HUES64 (cell line): ENCODE data around the gene OR2B2.
A peak's percentile ranks its signal among the peaks of the same experiment; 100 is the strongest.

Experiments
- H3K27ac ChIP-seq: 2 replicates; pipeline ENCODE4 v1.7.0; 2013; ENCODE audit warnings: low read depth, low read length, inconsistent platforms
- H3K27me3 ChIP-seq: 2 replicates; pipeline ENCODE4 v1.6.1; 2013; ENCODE audit warnings: mild to moderate bottlenecking, low read length; ENCODE audit not compliant: insufficient read depth
- H3K36me3 ChIP-seq: 2 replicates; pipeline ENCODE4 v1.6.1; 2013; ENCODE audit warnings: mild to moderate bottlenecking, low read length; ENCODE audit not compliant: insufficient read depth
- H3K4me1 ChIP-seq: 2 replicates; pipeline ENCODE4 v1.6.1; 2013; ENCODE audit warnings: mild to moderate bottlenecking, low read length, moderate library complexity; ENCODE audit not compliant: insufficient read depth
- H3K4me3 ChIP-seq: 2 replicates; pipeline ENCODE4 v1.5.1; 2013; ENCODE audit warnings: mild to moderate bottlenecking, low read length, moderate library complexity
- H3K9ac ChIP-seq: 2 replicates; pipeline ENCODE4 v1.6.1; 2013; ENCODE audit warnings: mild to moderate bottlenecking, low read depth, low read length
- H3K9me3 ChIP-seq: 2 replicates; pipeline ENCODE4 v1.6.1; 2013; ENCODE audit warnings: low read depth, low read length; ENCODE audit not compliant: insufficient read depth
- WGBS: fragments of 150-250, 120-280 bp; methylation state at CpG from one replicate; pipeline ENCODE4 v1.1.7; 2013; ENCODE audit warnings: missing lambda C conversion rate; 5-methylcytosine and 5-hydroxymethylcytosine counted together

The OR2B2 gene

DNA sequence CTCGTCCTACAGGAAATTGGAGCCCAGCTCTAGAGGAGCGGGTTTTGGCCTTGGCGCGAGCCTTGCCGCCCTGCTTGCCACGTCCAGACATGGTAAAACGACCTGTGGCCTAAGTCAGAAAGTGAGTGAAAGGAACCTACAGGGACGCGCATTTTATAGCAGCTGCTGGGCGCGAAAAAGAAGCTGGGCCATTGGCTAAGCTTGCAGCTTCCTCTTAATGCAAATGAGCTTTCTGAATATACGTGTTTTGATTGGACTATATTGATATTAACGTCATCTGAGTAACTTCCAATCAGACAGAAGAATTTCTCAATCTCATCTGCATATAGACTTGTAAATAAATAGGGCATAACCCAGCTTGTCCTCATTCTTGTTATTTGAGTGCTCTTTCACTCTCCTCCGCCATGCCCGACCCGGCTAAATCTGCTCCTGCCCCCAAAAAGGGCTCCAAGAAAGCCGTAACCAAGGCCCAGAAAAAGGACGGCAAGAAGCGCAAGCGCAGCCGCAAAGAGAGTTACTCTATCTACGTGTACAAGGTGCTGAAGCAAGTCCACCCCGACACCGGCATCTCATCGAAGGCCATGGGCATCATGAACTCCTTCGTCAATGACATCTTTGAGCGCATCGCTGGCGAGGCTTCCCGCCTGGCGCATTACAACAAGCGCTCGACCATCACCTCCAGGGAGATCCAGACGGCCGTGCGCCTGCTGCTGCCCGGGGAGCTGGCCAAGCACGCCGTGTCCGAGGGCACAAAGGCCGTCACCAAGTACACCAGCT is 18.9 kb downstream of the OR2B2 start:
- peak overlapping the region; percentile 84 for H3K4me3 ChIP-seq
- H3K36me3 ChIP-seq = no peaks in the 10 kb centered on the region
- peaks cover 11% of the 10 kb centered on the region for H3K4me1 ChIP-seq
- peak overlapping the region; percentile 99 for H3K9ac ChIP-seq
- under 1% methylated on average over 41 of the region's 41 CpGs for WGBS
- no peaks in the 10 kb centered on the region for H3K9me3 ChIP-seq
- peak overlapping the region; percentile 95 for H3K27ac ChIP-seq
- no peaks in the 10 kb centered on the region for H3K27me3 ChIP-seq

DNA sequence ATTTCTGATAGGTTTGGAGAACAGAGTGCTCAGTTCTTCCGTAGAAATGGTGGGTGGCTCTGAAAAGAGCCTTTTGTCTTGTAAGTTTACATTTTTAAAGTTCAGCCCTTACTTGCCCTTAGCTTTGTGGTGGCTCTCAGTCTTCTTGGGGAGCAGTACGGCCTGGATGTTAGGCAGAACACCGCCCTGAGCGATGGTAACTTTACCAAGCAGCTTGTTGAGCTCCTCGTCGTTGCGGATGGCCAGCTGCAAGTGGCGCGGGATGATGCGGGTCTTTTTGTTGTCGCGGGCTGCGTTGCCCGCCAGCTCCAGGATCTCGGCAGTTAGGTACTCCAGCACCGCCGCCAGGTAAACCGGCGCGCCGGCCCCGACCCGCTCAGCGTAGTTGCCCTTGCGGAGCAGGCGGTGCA is 19.5 kb downstream of the OR2B2 start:
- H3K4me3 ChIP-seq = peak overlapping the region; percentile 84
- H3K27ac ChIP-seq = peak overlapping the region; percentile 94
- peak overlapping the region; percentile 95 for H3K9ac ChIP-seq
- no peaks in the 10 kb centered on the region for H3K27me3 ChIP-seq
- no peaks in the 10 kb centered on the region for H3K9me3 ChIP-seq
- peaks cover 17% of the 10 kb centered on the region for H3K4me1 ChIP-seq
- H3K36me3 ChIP-seq = no peaks in the 10 kb centered on the region
- WGBS = under 1% methylated on average over 26 of the region's 26 CpGs

DNA sequence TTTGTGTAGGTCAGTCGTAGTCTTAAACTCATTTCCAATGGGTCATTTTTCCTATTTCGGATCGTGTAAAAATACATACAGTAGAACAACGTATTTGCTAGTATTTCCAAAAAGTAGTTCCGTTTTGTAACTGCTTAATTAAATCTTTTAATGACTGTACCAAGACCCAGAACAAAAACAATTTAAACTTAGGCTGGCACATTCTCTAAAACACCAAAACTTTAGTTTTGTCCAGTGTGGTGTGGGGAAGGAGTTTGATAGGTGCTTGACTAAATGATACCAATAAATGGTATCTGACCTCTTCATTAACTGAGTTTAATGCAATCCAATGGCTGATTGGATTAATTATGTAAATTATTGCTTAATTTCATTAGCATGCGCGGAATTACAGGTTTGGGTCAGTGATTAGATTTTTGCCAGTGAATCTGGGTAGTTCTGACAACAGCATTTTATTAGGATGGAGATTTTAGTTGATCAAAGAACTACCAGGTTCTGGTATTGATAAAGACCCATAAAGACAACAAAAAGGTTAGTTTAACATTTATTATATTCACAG is 20.8 kb downstream of the OR2B2 start:
- H3K36me3 ChIP-seq = no peaks in the 10 kb centered on the region
- H3K27ac ChIP-seq = peak overlapping the region; percentile 94
- peak overlapping the region; percentile 95 for H3K9ac ChIP-seq
- H3K27me3 ChIP-seq = no peaks in the 10 kb centered on the region
- WGBS = 0% methylated on average over 5 of the region's 7 CpGs
- H3K4me1 ChIP-seq = peaks cover 21% of the 10 kb centered on the region
- H3K4me3 ChIP-seq = peak overlapping the region; percentile 84
- H3K9me3 ChIP-seq = no peaks in the 10 kb centered on the region

DNA sequence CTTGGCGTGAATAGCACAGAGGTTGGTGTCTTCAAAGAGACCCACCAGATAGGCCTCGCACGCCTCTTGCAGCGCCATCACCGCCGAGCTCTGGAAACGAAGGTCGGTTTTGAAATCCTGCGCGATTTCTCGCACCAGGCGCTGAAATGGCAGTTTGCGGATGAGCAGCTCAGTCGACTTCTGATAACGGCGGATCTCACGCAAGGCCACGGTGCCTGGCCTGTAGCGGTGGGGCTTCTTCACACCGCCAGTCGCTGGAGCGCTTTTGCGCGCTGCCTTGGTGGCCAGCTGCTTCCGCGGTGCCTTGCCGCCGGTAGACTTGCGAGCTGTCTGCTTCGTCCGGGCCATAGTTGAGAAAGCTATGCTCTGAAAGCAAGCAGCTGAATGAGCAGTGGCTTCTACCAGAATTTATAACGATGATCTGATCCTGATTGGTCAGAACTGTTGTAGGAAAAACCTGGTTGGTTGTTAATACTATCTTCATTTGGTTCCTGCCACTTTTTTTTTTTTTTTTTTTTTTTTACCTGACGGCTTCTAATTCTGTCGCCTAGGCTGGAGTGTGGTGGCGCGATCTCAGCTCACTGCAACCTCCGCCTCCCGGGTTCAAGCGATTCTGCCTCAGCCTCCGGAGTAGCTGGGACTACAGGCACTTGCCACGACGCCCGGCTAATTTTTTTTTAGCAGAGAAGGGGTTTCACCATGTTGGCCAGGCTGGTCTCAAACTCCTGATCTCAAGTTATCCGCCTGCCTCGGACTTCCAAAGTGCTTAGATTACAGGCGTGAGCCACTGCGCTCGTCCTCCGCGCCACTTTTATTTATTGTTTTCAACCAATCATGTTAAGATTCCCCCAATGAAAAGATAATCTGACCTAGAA is 21.5 kb downstream of the OR2B2 start:
- Histone ChIP-seq H3K36me3 (no peaks in the 10 kb centered on the region), H3K9ac (peak overlapping the region; percentile 95), H3K27me3 (no peaks in the 10 kb centered on the region), H3K27ac (peak overlapping the region; percentile 94), H3K4me3 (peak overlapping the region; percentile 84), H3K9me3 (no peaks in the 10 kb centered on the region), H3K4me1 (peaks cover 24% of the 10 kb centered on the region)
- WGBS = under 1% methylated on average over 50 of the region's 50 CpGs

DNA sequence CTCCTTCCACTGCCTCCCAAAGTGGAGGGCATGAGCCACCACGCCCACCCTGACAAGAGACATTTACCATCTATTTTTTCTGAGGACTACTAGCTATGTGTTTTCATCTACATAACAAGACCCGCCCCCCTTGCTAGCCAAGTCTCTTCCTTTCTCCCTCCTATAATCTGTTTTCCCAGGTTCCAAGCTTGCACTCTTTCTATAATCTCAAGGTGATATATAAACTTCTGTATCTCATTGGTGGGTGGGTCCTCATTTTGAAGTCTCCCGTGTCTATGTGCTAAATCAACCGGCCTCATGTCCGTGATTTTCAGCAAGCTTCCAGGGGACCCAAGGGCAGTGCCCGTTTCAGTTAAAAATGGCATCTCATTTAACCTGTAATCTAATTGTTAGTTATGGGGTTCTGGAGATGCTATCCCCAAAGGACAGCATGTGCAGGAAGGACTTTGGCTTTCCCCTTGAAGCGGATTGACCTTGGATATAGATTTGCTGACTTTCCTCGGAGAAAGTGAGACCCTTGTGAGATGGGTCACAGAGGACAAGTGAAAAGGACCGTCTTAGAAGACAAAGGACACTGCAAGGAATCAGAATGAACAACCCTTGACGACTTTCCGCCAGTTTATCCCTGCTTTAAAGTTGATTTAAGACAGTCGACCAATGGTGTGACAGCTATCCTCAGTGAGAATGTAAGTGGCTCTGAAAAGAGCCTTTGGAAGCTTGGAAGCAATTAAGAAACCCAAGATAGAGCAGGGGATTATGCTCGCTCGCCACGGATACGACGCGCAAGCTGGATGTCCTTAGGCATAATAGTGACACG is 22.4 kb downstream of the OR2B2 start:
- Histone ChIP-seq H3K9ac (peak overlapping the region; percentile 95), H3K27ac (peak overlapping the region; percentile 94), H3K36me3 (no peaks in the 10 kb centered on the region), H3K4me1 (peaks cover 25% of the 10 kb centered on the region), H3K9me3 (no peaks in the 10 kb centered on the region), H3K27me3 (no peaks in the 10 kb centered on the region), H3K4me3 (peak overlapping the region; percentile 84)
- 1% methylated on average over 19 of the region's 19 CpGs for WGBS

DNA sequence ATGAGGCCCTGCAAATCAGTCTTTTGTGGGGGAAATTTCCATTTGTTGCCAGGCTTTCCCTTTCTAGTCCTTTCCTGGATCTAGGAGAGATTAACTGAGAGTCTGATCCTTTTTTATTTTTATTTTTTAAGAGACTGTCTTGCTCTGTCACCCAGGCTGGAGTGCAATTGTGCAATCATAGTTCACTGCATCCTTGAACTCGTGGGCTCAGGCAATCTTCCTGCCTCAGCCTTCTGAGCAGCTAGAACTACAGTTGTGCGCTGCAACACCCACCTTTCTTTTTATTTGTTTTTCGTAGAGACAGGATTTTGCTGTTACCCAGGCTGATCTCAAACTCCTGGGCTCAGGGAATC is 22.9 kb downstream of the OR2B2 start:
- Histone ChIP-seq H3K27ac (peak overlapping the region; percentile 94), H3K4me3 (peak overlapping the region; percentile 84), H3K36me3 (no peaks in the 10 kb centered on the region), H3K27me3 (no peaks in the 10 kb centered on the region), H3K9me3 (no peaks in the 10 kb centered on the region), H3K9ac (peak overlapping the region; percentile 95), H3K4me1 (peaks cover 25% of the 10 kb centered on the region)
- 8% methylated on average over 3 of the region's 3 CpGs for WGBS

DNA sequence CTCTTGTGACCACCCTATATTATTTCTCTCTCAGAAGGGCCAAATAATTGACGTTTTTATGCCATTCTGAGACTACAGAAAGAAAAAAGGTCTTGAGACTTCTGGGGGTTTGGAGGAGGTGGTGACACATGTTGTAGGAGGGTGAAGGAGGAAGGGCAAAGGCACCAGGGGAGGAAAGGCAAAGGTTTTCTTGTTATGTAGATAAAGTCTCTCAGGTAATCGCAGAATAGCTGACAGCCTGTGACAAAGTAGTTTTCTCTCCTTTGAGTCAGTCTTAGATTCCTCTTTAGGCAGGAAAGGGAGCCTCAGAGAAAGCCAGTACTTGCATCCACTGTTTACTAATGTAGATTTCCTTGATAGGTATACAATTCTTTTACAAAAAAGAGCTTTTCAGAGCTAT is 23.6 kb downstream of the OR2B2 start:
- 6% methylated on average over 2 of the region's 2 CpGs for WGBS
- Histone ChIP-seq H3K4me3 (peak overlapping the region; percentile 84), H3K27ac (peak overlapping the region; percentile 94), H3K27me3 (no peaks in the 10 kb centered on the region), H3K36me3 (no peaks in the 10 kb centered on the region), H3K9ac (peak overlapping the region; percentile 95), H3K9me3 (no peaks in the 10 kb centered on the region), H3K4me1 (peaks cover 25% of the 10 kb centered on the region)

DNA sequence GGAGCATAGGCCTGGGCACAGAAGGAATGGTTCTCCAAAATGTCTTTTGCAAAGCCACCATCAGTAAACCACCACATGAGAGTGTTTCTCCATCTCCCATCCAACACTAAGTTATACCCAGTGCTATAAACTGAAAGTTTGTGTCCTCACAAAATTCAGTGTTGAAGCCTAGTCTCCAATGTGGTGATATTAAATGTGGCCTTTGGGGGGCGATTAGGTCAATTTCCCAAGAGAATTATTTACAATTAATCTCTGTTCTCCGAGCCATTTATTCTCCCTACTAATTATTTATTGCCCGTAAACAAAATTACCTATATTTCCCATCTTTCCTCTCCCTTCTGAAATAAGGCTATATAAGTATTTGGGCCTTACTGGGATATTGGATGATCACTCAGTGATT is 26.1 kb downstream of the OR2B2 start:
- Histone ChIP-seq H3K36me3 (no peaks in the 10 kb centered on the region), H3K4me3 (no peak overlapping the region), H3K4me1 (peaks cover 32% of the 10 kb centered on the region), H3K9ac (no peak overlapping the region), H3K27me3 (no peaks in the 10 kb centered on the region), H3K27ac (no peak overlapping the region), H3K9me3 (no peaks in the 10 kb centered on the region)
- WGBS = 83% methylated on average over 2 of the region's 3 CpGs

DNA sequence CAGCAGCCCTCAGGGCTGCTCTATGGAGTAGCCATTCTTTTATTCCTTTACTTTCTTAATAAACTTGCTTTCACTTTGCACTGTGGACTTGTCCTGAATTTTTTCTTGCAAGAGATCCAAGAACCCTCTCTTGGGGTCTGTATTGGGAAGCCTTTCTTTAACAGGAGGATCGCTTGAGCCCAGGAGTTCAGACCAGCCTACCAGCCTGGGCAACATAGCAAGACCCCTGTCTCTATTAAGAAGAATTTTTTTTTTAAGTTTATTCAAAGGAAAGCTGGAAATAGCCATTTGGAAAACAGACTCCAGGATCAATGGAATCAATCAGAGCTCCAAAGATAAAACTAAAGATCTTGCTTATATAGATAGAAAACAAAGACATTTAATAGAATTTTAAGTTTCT is 29.1 kb downstream of the OR2B2 start:
- 83% methylated on average over 1 of the region's 1 CpG for WGBS
- Histone ChIP-seq H3K27me3 (no peaks in the 10 kb centered on the region), H3K9me3 (no peaks in the 10 kb centered on the region), H3K9ac (no peak overlapping the region), H3K4me1 (peaks cover 20% of the 10 kb centered on the region), H3K4me3 (no peak overlapping the region), H3K27ac (peak overlapping the region; percentile 68; the same call in 1 of the 2 replicates), H3K36me3 (no peaks in the 10 kb centered on the region)

DNA sequence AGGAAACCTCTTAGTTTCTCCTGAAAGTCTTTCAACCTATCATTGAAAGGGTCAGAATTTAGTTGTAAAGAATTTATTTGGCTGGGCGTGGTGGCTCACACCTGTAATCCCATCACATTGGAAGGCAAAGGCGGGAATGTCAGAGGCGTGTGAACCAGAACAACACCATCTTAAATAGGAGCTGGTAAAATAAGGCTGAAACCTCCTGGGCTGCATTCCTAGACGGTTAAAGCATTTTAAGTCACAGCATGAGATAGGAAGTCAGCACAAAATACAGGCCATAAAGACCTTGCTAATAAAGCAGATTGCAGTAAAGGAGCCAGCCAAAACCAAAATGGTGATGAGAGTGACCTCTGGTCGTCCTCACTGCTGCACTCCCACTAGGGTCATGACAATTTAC is 29.6 kb downstream of the OR2B2 start:
- Histone ChIP-seq H3K36me3 (no peaks in the 10 kb centered on the region), H3K4me1 (peaks cover 15% of the 10 kb centered on the region), H3K4me3 (no peak overlapping the region), H3K9ac (no peak overlapping the region; the same call in 1 of the 2 replicates), H3K27me3 (no peaks in the 10 kb centered on the region), H3K27ac (peak overlapping the region; percentile 68), H3K9me3 (no peaks in the 10 kb centered on the region)
- 77% methylated on average over 5 of the region's 5 CpGs for WGBS
